ENCODE measurements around the gene EPB41.

EPB41 gene

DNA sequence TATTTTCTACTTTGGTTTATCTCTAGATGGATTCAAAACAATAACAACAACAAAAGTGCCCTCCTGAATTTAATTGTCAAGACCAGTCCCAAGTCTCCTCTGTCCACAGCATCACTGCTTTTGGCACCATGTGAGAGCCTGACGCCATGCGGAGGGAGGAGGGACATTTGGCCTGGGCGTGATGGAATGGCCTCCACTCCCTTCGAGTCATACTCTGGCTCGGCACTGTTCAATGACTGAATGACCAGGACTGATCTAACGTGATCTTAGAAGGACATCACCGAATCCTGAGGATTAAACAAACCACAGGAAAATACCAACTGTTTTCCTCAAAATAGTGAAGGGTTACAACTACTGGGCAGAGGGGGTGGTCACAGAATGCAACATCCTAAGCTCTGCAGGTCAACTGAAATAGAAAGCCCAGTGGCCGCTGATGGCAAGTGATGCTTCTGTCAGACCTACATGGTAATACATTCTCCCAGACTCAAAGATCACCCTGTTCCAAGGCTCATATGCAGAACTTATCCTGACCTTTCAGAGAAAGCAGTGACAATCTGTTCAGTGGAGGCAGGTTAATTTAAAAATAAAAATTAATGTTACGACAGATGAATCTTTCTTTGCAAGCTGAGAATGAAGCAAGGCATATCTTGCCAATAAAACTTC, 248.2 kb downstream of the EPB41 start:
- no peak for DNase-seq (ENCODE audit: extremely low read depth, low read depth)
- TF ChIP-seq, protein P1, sequence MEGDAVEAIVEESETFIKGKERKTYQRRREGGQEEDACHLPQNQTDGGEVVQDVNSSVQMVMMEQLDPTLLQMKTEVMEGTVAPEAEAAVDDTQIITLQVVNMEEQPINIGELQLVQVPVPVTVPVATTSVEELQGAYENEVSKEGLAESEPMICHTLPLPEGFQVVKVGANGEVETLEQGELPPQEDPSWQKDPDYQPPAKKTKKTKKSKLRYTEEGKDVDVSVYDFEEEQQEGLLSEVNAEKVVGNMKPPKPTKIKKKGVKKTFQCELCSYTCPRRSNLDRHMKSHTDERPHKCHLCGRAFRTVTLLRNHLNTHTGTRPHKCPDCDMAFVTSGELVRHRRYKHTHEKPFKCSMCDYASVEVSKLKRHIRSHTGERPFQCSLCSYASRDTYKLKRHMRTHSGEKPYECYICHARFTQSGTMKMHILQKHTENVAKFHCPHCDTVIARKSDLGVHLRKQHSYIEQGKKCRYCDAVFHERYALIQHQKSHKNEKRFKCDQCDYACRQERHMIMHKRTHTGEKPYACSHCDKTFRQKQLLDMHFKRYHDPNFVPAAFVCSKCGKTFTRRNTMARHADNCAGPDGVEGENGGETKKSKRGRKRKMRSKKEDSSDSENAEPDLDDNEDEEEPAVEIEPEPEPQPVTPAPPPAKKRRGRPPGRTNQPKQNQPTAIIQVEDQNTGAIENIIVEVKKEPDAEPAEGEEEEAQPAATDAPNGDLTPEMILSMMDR (IDR thresholded peaks at IDR 0.05; ENCODE audit: low read depth, low read length) = no peak

DNA sequence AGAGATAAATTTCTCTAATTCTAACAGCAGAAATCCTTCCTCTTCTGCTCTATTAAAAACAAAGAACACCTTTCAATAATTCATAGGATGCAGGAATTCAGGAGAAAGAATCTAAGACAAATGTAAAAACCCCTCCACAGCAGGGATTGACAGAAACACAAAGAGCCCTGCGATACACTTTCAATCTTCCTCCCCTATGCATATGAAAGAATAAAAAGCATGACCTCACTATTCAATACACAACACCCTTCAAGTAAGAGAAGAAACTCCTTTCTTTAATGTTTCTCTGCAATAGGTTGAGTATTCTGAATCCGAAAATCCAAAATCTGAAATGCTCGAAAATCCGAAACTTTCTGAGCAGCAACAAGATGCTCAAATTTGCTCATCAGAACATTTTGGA, 250.2 kb downstream of the EPB41 start:
- no peak for DNase-seq (ENCODE audit: extremely low read depth, low read depth)
- TF ChIP-seq, protein P1 (IDR thresholded peaks at IDR 0.05; ENCODE audit: low read depth, low read length) = no peak

DNA sequence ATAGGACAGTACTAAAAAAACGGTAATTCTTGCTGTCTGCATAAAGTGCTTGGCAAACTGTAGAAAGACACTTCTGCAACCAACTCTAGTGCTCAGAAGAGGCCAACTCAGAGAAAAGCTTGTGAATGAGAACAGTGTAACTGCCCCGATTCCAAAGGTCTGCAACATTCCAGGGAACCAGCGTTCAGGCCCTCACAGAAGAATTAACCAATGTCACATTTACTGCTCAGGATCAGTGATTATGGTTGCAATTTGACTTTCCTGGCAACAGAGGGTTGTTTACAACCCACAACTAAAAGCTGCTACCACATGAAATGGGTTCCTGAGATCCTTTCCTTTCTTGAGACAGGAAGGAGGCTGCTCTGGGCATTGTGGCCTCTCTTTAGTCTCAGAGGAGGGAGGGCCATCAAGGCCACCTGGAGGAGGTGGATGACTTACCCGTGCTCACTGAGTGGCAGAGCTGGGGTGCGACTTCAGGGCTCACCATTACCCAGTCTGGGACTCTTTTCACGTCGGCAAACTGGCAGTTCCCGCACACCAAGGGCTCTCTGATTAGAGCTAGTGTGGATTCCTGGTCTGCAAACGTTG, 252.0 kb downstream of the EPB41 start:
- TF ChIP-seq, protein P1 (IDR thresholded peaks at IDR 0.05; ENCODE audit: low read depth, low read length) = no peak
- DNase-seq (ENCODE audit: extremely low read depth, low read depth) = no peak

DNA sequence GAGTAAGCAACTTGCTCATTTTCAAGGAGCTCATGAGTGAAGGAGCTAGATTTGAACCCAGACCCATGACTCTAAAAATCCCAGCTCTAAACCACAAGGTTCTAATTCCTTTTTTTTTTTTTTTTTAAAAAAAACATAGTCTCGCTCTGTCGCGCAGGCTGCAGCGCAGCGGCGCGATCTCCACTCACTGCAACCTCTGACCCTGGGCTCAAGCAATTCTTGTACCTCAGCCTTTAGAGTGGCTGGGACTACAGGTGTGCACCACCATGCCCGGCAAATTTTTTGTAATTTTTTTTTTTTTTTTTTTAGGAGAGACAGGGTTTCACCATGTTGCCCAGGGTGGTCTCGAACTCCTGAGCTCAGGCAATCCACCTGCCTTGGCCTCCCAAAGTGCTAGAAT, 253.5 kb downstream of the EPB41 start:
- no peak for DNase-seq (ENCODE audit: extremely low read depth, low read depth)
- TF ChIP-seq, protein P1 (IDR thresholded peaks at IDR 0.05; ENCODE audit: low read depth, low read length) = no peak

Data from AG09319 (cell line).